GM19372 (cell line): Measurements from ENCODE around the gene AVPR2.

Experiments
- ATAC-seq: cut with Tn5 transposase; IDR thresholded peaks from one replicate; pipeline ENCODE4 v1.9.1; 2021; ENCODE audit warnings: mild to moderate bottlenecking, low read depth, moderate library complexity; ENCODE audit not compliant: unreplicated experiment

The AVPR2 gene

GRCh38 chrX:153903991-153904957 is at the start of gene AVPR2:
AVPR2 (plus strand) TSS chrX:153904673; CDS start chrX:153905146, 473 bp downstream.
- ATAC-seq = no peak

GRCh38 chrX:153854702-153855101 is 49.8 kb upstream of the AVPR2 start:
- no peak for ATAC-seq

DNA sequence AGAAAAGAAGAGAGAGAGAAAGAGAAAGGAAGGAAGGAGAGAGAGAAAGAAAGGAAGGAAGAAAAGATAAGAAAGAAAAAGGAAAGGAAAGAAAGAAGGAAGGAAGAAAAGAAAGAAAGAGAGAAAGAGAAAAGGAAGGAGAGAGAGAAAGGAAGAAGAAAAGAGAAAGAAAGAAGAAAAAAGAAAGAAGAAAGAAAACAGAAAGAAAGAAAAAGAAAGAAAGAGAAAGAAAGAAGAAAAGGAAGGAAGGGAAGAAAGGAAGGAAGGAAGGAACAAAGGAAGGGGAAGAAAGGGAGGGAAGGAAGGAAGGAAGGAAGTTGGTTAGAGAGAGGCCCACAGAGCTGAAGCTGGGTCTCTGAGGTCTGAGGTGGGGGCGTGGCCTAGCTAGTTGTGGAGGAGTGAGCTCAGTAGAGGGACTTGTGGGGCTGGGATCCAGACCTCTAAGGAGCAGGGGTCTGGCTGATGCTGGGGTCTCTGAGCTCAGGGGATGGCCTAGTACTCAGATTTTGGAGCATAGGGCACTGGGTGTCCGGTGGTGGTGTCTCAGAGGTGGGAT is 47.0 kb upstream of the AVPR2 start:
- ATAC-seq = no peak

- ATAC-seq = no peak
Measured at GRCh38 chrX:153861151-153861550, 43.3 kb upstream of the AVPR2 start.

- ATAC-seq = no peak
Measured at GRCh38 chrX:153861733-153862310, 42.7 kb upstream of the AVPR2 start.

DNA sequence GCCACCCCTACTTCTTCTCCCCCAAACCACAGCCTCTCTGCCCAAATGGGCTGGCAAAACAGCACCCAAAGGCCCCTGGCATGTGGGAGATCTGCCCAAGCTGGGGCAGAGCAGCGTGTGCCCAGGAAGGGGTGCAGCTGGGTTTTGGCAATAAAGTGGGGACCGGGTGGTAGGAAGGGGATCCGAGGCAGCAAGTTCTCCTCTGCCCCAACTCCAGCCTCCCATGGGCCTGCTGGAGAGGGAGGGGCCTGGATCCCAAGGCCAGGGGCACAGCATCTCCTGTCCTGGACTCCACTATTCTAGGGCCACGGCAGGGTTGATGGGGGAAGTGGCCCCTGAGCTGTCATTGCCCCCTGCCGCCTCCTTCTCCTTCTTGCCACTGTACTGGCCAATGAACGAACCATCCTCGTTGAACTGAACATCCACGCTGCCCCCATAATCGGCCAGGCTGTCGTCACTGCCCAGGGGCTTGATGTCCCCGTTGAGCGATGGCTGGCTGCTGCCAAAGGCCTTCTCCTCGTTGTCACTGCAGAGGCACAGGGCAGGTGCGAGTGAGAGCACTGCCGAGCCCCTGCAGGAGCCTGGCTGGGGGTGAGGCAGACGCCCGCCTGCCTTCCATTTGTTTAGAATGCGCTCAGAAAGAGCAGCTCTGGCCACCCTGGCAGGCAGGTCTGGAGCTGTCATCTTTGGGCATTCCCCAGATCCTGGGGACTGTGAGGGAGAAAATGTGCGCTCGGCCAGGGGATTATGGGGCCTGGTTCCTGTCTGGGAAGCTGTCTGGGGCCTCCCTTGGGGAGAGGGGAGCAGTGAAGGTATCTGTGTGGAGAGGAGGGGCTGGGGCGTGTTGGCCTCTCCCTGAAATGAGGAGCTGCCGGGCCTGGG is 41.9 kb upstream of the AVPR2 start:
- no peak for ATAC-seq

DNA sequence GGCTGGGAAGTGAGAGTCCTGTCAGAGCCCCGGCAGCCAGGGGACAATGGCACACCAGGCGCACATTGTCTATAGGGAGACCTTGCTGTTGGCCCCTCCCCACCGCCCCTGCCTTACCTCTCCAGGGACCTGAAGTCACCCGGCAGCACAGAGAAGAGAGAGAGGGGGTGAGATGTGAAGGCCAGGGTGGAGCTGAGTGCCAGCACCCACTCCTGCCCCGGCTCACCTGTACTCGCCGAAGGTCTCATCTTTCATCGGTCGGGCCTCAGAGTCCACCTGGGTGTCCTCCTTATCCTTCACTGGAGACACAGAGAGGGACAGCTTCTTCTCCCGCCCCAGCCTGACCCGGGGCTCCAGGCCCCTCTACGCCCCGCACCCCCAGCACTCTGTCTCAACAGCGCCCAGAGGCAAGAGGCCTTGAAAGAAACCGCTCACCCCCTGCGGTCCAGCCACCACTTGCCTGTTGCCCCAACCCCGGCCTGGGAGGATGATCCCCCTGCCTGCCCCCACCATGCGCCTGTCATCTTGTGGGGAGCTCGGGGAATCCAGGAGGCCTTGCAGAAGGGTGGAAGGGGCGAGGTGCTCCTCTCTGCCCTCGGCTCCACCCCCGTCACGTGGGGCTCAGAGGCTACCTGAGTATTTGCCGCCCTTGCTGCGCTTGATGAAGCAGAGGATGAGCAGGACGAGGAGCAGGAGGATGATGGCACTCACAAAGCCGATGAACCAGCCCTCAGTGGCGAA is 41.1 kb upstream of the AVPR2 start:
- no peak for ATAC-seq

GRCh38 chrX:153864101-153864500 is 40.4 kb upstream of the AVPR2 start:
- ATAC-seq = no peak

DNA sequence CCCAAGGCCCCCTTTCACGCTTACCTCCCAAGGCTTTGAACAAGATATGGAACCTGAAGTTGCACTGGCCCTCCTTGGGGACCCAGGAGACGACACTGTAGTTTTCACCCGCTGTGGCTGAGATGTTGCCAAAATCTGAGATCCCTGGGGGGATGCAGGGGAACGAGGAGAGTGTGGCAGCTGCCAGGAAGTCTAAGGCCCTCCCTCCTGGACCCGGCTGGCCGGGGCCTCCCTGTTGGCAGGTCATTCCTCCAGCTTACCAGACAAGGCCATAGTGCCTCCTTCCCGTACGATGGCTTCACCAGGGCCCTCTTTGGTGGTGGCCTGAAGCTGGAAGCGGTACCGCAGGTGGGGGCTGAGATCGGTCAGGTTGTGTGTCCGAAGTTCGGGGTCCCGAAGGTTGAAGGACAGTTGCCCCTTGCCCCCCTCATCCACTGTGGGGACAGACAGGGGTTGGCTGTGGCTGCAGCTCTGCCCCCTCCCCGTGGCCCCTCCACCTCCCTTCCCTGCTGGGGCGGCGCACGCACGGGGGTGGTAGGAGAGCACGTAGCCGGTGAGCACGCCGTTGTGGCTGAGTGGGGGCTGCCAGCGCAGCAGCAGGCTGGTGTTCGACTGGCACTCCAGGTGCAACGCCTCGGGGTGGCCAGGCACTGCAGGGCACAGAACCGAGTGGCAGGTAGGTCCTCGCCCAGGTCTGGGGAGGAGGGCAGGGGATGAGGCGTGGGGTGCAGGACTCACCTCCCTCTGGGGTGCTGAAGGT is 39.7 kb upstream of the AVPR2 start:
- no peak for ATAC-seq

- ATAC-seq = no peak
Measured at GRCh38 chrX:153865321-153865580, 39.2 kb upstream of the AVPR2 start.

- no peak for ATAC-seq
Measured at GRCh38 chrX:153865685-153866084, 38.8 kb upstream of the AVPR2 start.

- ATAC-seq = no peak
Measured at GRCh38 chrX:153866302-153867019, 38.0 kb upstream of the AVPR2 start.

DNA sequence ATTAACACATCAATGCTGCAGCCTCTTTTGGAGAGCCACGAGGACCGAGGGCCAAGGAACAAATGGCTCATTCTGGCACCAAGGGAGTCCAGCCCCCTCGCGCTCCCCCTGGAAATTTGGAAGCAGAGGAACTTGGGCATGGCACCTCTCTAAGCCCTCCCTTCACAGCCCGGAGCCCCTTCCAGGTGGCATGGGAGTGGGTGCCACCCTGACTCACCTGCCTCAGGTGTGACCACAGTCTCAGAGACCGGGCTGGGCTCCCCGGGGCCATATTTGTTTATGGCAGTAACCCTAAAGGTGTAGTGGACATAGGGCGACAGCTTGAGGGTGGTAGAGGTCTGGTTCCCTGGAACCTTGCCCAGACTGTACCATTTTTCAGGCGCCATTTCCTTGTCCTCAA is 37.3 kb upstream of the AVPR2 start:
- ATAC-seq = no peak

DNA sequence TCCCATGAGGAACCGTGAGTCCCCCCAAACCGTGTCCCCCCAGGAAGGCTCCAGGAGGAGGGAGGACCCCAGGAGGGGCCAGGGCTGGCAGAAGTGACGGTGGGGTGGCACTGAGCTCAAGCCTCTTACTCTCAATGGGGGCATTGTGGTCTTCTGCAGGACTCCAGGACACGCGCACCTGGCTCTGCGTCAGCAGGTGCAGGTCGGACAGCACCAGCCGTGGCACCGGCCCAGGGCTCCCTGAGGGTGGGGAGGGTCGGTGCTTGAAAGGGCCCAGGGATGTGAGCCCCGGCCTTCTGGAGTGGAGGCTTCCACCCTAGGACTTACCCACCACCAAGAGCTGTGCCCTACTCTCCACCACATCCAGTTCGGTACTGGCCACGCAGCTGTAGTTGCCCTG is 36.8 kb upstream of the AVPR2 start:
- no peak for ATAC-seq

GRCh38 chrX:153868576-153869472 is 35.6 kb upstream of the AVPR2 start:
- no peak for ATAC-seq

- no peak for ATAC-seq
Measured at GRCh38 chrX:153869473-153870287, 34.8 kb upstream of the AVPR2 start.

DNA sequence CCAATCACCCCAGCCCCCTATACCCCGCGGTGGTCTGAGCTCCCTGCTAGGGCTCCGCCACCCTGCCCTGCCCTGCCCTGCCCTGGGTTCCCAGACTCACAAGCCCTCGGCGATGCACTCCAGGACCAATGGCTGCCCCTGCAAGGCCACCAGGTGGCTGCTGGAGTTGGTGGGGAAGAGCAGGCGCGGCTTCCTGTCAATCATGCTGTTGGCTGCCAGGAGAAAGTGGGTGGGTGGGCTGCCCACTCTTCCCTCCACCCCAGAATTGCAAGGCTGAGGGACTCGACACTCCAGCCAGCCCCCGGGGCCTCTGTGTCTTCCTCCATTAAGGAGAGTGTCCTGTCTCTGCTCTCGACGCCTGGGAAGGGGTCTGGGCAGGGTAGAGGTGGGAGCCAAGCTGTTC is 34.2 kb upstream of the AVPR2 start:
- ATAC-seq = no peak
